AG09319 (cell line): ENCODE measurements around the gene GABRP.

Experiments used
- DNase-seq: peaks from one replicate; pipeline ENCODE4 v3.0.0-alpha.2; 2010; ENCODE audit warnings: low read depth; ENCODE audit errors: extremely low read depth
- TF ChIP-seq, protein P1 (sequence below): IDR thresholded peaks from 2 replicates; pipeline ENCODE4 v1.5.1; 2011; ENCODE audit warnings: low read depth, mild to moderate bottlenecking, inconsistent platforms, low read length, moderate library complexity

Gene GABRP

GRCh38 chr5:170861917-170862766, 78.6 kb downstream of the GABRP start, which contains the start of gene RANBP17:
TSS of gene RANBP17 (plus strand) at chr5:170862018.
- DNase-seq: no peak
- TF ChIP-seq, protein P1, sequence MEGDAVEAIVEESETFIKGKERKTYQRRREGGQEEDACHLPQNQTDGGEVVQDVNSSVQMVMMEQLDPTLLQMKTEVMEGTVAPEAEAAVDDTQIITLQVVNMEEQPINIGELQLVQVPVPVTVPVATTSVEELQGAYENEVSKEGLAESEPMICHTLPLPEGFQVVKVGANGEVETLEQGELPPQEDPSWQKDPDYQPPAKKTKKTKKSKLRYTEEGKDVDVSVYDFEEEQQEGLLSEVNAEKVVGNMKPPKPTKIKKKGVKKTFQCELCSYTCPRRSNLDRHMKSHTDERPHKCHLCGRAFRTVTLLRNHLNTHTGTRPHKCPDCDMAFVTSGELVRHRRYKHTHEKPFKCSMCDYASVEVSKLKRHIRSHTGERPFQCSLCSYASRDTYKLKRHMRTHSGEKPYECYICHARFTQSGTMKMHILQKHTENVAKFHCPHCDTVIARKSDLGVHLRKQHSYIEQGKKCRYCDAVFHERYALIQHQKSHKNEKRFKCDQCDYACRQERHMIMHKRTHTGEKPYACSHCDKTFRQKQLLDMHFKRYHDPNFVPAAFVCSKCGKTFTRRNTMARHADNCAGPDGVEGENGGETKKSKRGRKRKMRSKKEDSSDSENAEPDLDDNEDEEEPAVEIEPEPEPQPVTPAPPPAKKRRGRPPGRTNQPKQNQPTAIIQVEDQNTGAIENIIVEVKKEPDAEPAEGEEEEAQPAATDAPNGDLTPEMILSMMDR: no peak

DNA sequence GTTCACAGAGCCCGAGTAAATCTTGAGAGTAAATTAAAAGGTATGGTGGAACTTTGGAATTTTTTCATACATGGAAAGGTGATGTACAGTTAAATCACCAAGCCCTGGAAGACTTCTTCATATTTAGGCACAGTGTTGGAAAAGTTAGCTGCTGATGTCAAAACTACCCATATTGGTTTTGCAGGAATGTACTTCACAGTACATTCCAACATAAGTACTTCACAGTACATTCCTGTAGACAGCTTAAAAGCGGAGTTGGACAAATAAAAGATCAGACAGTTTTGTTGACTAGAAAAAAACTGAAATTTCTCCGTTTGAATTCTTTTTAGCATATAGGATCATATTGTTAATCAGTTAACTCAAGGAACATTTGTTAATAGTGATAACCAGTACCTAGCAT, 80.1 kb downstream of the GABRP start:
- DNase-seq: no peak
- TF ChIP-seq, protein P1: no peak
